CD14-positive monocyte (primary cell): ENCODE results near the gene ELOB. TPM values are rescaled to one million over a fixed set of nuclear protein-coding genes. Genes with fewer than 3 reads are reported as not detected.

Experiments used
- DNase-seq, 3 donors: peaks; one replicate each; pipeline ENCODE4 v3.0.0-alpha.2; 2011 to 2022
- H2AFZ ChIP-seq: 2 replicates; pipeline ENCODE4 v1.6.0; 2012; ENCODE audit warnings: mild to moderate bottlenecking, low read depth, low read length, inconsistent platforms; ENCODE audit not compliant: insufficient read depth, poor library complexity, severe bottlenecking
- H3K27ac ChIP-seq, 2 donors: 1 replicate in 1 of 2; 2 replicates in 1 of 2; pipeline ENCODE4 v1.5.1; 2012 to 2013; ENCODE audit warnings: low read length in 2 of 2, control low read depth in 1 of 2, inconsistent platforms in 1 of 2, low read depth in 1 of 2, mild to moderate bottlenecking in 1 of 2
- H3K27me3 ChIP-seq, 2 donors: one replicate each; pipeline versions ENCODE4 v1.6.0 to v1.6.1; 2011 to 2013; ENCODE audit warnings: low read length in 2 of 2; ENCODE audit not compliant: control insufficient read depth in 2 of 2, insufficient read depth in 2 of 2
- H3K36me3 ChIP-seq, 2 donors: replicated peaks in 1 of 2; 1 replicate in 1 of 2; 2 replicates in 1 of 2; pipeline versions ENCODE4 v1.5.1 to v1.6.1; 2012 to 2013; ENCODE audit warnings: low read length in 2 of 2, control low read depth in 1 of 2, inconsistent platforms in 1 of 2, mild to moderate bottlenecking in 1 of 2; ENCODE audit not compliant: insufficient read depth in 2 of 2, control insufficient read depth in 1 of 2
- H3K4me1 ChIP-seq, 2 donors: 1 replicate in 1 of 2; 2 replicates in 1 of 2; pipeline versions ENCODE4 v1.5.1 to v1.6.1; 2012 to 2013; ENCODE audit warnings: low read length in 2 of 2, control low read depth in 1 of 2, inconsistent platforms in 1 of 2, mild to moderate bottlenecking in 1 of 2, moderate library complexity in 1 of 2; ENCODE audit not compliant: insufficient read depth in 2 of 2, control insufficient read depth in 1 of 2
- H3K4me2 ChIP-seq: replicated peaks from 2 replicates; pipeline ENCODE3; 2012; ENCODE audit warnings: low read length, moderate library complexity, mild to moderate bottlenecking; ENCODE audit not compliant: poor library complexity, severe bottlenecking; ENCODE audit errors: extremely low read depth
- H3K4me3 ChIP-seq, 3 experiments: fragments of 200-600 bp in 1 of 3; sonication (generic) in 1 of 3; replicated peaks in 1 of 3; 1 replicate in 2 of 3; 2 replicates in 1 of 3; pipeline ENCODE4 v1.5.1; 2011 to 2013; ENCODE audit warnings: low read length in 3 of 3, mild to moderate bottlenecking in 3 of 3, control low read depth in 2 of 3, low read depth in 2 of 3, inconsistent platforms in 1 of 3, moderate library complexity in 1 of 3
- H3K79me2 ChIP-seq: 2 replicates; pipeline ENCODE4 v1.6.0; 2012; ENCODE audit warnings: mild to moderate bottlenecking, control low read depth, inconsistent platforms, low read length, moderate library complexity; ENCODE audit not compliant: insufficient read depth
- H3K9ac ChIP-seq: 2 replicates; pipeline ENCODE4 v1.6.0; 2017; ENCODE audit warnings: low read length, mild to moderate bottlenecking; ENCODE audit not compliant: insufficient read depth, poor library complexity, severe bottlenecking
- H3K9me3 ChIP-seq, 2 donors: replicated peaks in 1 of 2; 1 replicate in 1 of 2; 2 replicates in 1 of 2; pipeline versions ENCODE4 v1.5.1 to v1.6.1; 2012 to 2013; ENCODE audit warnings: low read length in 2 of 2, control low read depth in 1 of 2; ENCODE audit not compliant: control insufficient read depth in 1 of 2, insufficient read depth in 1 of 2
- H4K20me1 ChIP-seq: 2 replicates; pipeline ENCODE4 v1.6.0; 2012; ENCODE audit warnings: mild to moderate bottlenecking, low read length, control low read depth, moderate library complexity; ENCODE audit not compliant: insufficient read depth
- H3K27ac Mint-ChIP-seq, 7 donors: one replicate each; pipeline ENCODE4 v1.8.0; 2020; ENCODE audit warnings: mild to moderate bottlenecking in 7 of 7, mixed read lengths in 7 of 7, moderate library complexity in 6 of 7, inconsistent platforms in 2 of 7
- H3K27me3 Mint-ChIP-seq, 3 donors: one replicate each; pipeline ENCODE4 v1.8.0; 2021 to 2022; ENCODE audit warnings: low read depth in 3 of 3, mild to moderate bottlenecking in 3 of 3, mixed read lengths in 3 of 3, moderate library complexity in 3 of 3, inconsistent platforms in 1 of 3
- H3K36me3 Mint-ChIP-seq, 2 donors: one replicate each; pipeline ENCODE4 v1.8.0; 2020; ENCODE audit warnings: mixed read lengths in 2 of 2, inconsistent platforms in 1 of 2, mild to moderate bottlenecking in 1 of 2
- H3K4me1 Mint-ChIP-seq: one replicate; pipeline ENCODE4 v1.8.0; 2020; ENCODE audit warnings: mild to moderate bottlenecking, mixed read lengths
- H3K4me3 Mint-ChIP-seq, 2 donors: one replicate each; pipeline ENCODE4 v1.8.0; 2020; ENCODE audit warnings: mild to moderate bottlenecking in 2 of 2, mixed read lengths in 2 of 2, moderate library complexity in 1 of 2
- H3K9me3 Mint-ChIP-seq, 7 donors: one replicate each; pipeline ENCODE4 v1.8.0; 2020 to 2022; ENCODE audit warnings: mixed read lengths in 7 of 7, mild to moderate bottlenecking in 6 of 7, moderate library complexity in 6 of 7, inconsistent platforms in 2 of 7
- WGBS: methylation state at CpG from one replicate; pipeline ENCODE4 v1.1.5; 2013; ENCODE audit warnings: missing lambda C conversion rate; ENCODE audit not compliant: insufficient coverage; 5-methylcytosine and 5-hydroxymethylcytosine counted together
- intact Hi-C, 2 donors: fragments of 100-400 bp; cut with micrococcal nuclease; formaldehyde crosslinking; loops; one replicate each; pipeline versions ENCODE4 v1.15.0 to v1.15.1; 2023
- polyA plus RNA-seq, 3 donors: library from polyadenylated mRNA; depleted of rRNA in 1 of 3; unstranded in 2 of 3; stranded (reverse) in 1 of 3; fragments of 300-500 nt in 2 of 3; fragments of >200 nt in 1 of 3; fragmentation: Illumina TruSeq in 2 of 3; gene quantifications; 1 replicate in 2 of 3; 2 replicates in 1 of 3; pipeline ENCODE4 v1.2.3, GENCODE V29; 2012 to 2021
- TF ChIP-seq, protein P1 (sequence below): fragments of 200-600 bp; IDR thresholded peaks from one replicate; pipeline ENCODE4 v1.8.0; 2022; ENCODE audit warnings: antibody characterized with exemption, mild to moderate bottlenecking

ELOB gene
- polyA plus RNA-seq, 3 donors, result 150 to 405 (median 363) TPM

GRCh38 chr16:2761472-2761871, 15.6 kb downstream of the ELOB start:
- Mint-ChIP-seq H3K27me3 (peaks cover 0 to 2% (median 0%) of the 10 kb centered on the region in 3 donors), H3K36me3 (peaks cover 98 to 100% of the 10 kb centered on the region in 2 donors), H3K4me3 (no peak overlapping the region), H3K9me3 (no peaks in the 10 kb centered on the region), H3K4me1 (peaks cover 7% of the 10 kb centered on the region), H3K27ac (peak overlapping the region in 1 of 7 donors; percentile 6)
- no peaks in the 10 kb centered on the region for H3K9me3 ChIP-seq
- H4K20me1 ChIP-seq, result peaks cover 100% of the 10 kb centered on the region
- H3K4me1 ChIP-seq, result no peaks in the 10 kb centered on the region
- no peaks in the 10 kb centered on the region for H3K27me3 ChIP-seq
- intact Hi-C loops, result no loop called here
- H3K79me2 ChIP-seq, result peaks cover 100% of the 10 kb centered on the region
- WGBS, result 93% methylated on average over 6 of the region's 10 CpGs
- H3K27ac ChIP-seq, result no peak overlapping the region
- H3K4me3 ChIP-seq, result no peak overlapping the region
- DNase-seq, result no peak
- TF ChIP-seq, protein P1, sequence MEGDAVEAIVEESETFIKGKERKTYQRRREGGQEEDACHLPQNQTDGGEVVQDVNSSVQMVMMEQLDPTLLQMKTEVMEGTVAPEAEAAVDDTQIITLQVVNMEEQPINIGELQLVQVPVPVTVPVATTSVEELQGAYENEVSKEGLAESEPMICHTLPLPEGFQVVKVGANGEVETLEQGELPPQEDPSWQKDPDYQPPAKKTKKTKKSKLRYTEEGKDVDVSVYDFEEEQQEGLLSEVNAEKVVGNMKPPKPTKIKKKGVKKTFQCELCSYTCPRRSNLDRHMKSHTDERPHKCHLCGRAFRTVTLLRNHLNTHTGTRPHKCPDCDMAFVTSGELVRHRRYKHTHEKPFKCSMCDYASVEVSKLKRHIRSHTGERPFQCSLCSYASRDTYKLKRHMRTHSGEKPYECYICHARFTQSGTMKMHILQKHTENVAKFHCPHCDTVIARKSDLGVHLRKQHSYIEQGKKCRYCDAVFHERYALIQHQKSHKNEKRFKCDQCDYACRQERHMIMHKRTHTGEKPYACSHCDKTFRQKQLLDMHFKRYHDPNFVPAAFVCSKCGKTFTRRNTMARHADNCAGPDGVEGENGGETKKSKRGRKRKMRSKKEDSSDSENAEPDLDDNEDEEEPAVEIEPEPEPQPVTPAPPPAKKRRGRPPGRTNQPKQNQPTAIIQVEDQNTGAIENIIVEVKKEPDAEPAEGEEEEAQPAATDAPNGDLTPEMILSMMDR, result no peak
- no peak overlapping the region for H3K4me2 ChIP-seq
- H2AFZ ChIP-seq, result no peak overlapping the region
- H3K36me3 ChIP-seq, result peaks cover 100% of the 10 kb centered on the region in 2 donors
- no peak overlapping the region for H3K9ac ChIP-seq

DNA sequence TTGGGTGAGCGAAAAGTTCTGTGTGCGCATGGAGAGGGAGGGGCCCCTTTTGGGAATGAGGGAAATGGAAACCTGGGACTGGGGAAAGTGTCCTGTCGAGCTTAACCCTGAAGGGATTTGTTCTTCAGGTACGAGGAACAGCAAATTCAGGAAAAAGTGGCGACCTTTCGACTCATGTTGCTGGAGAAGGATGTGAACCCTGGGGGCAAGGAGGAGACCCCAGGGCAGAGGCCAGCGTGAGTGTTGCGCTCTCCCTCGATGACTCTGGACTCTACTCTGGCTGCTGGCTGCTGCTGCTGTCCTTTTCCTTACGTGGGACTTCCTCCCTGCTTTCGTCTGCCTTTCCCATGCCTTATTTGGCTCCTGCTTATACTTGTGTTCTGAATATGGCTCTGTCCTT, 19.7 kb downstream of the ELOB start:
- intact Hi-C loops, result no loop called here
- H3K27ac Mint-ChIP-seq, result peak overlapping the region in 4 of 7 donors; percentile 2 to 79 (median 22)
- H3K79me2 ChIP-seq, result peaks cover 95% of the 10 kb centered on the region
- H3K9ac ChIP-seq, result no peak overlapping the region
- WGBS, result 94% methylated on average over 10 of the region's 11 CpGs
- no peaks in the 10 kb centered on the region for H3K9me3 Mint-ChIP-seq
- no peak overlapping the region for H3K27ac ChIP-seq
- H3K36me3 ChIP-seq, result peaks cover 61 to 67% of the 10 kb centered on the region in 2 donors
- no peak for DNase-seq
- H2AFZ ChIP-seq, result no peak overlapping the region
- peaks cover 36% of the 10 kb centered on the region for H3K4me1 Mint-ChIP-seq
- no peak overlapping the region for H3K4me3 Mint-ChIP-seq
- H3K9me3 ChIP-seq, result no peaks in the 10 kb centered on the region
- H3K4me3 ChIP-seq, result no peak overlapping the region
- H3K27me3 Mint-ChIP-seq, result peaks cover 0 to 2% (median 0%) of the 10 kb centered on the region in 3 donors
- TF ChIP-seq, protein P1, result no peak
- H4K20me1 ChIP-seq, result peaks cover 95% of the 10 kb centered on the region
- H3K27me3 ChIP-seq, result no peaks in the 10 kb centered on the region
- no peak overlapping the region for H3K4me2 ChIP-seq
- H3K36me3 Mint-ChIP-seq, result peaks cover 61 to 71% of the 10 kb centered on the region in 2 donors
- peaks cover 23 to 25% of the 10 kb centered on the region in 2 donors for H3K4me1 ChIP-seq
